SU-DHL-6 (cell line): ENCODE data around the gene EML2.

Experiments used
- EZH2phosphoT487 ChIP-seq: fragments of 200-600 bp; sonication (generic), shearing (Covaris generic); conservative IDR thresholded peaks from 2 replicates; pipeline ENCODE4 v1.6.1; 2018; ENCODE audit warnings: mild to moderate bottlenecking, antibody characterized with exemption, low read length, moderate library complexity, mixed read lengths
- TF ChIP-seq, protein P1 (sequence below): fragments of 200-600 bp; sonication (generic); IDR thresholded peaks from one replicate; pipeline ENCODE4 v1.5.1; 2017; ENCODE audit warnings: antibody characterized with exemption, mild to moderate bottlenecking, low read length, moderate library complexity; ENCODE audit not compliant: insufficient read depth, poor library complexity, severe bottlenecking

DNA sequence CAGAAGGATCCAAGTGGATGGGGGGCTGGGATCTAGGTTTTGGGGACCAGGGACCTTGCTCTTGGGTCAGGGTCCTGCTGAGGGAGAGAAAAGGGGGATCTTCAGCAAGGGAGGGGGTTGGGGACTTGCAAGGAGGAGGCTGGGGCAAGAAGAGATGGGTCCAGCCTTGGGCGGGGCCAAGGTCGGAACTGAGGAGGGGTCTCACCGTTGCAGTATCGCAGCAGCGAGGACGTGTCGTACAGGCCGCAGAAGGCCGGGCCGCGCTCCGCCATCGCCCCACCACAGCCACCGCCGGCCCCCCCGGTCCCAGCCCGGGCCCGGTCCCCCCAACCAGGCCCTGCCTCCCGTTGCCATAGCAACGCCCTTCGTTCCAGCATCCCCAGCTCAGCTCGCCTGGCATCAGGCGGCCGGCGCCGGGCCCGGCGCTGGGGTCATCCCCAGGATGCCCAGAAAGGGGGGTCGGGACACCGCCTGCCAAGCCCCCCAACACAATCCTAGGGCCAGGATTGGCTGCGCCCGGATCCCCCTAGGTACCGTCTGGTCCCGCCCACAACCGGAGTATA lies 6.0 kb upstream of the EML2 start:
- TF ChIP-seq, protein P1, sequence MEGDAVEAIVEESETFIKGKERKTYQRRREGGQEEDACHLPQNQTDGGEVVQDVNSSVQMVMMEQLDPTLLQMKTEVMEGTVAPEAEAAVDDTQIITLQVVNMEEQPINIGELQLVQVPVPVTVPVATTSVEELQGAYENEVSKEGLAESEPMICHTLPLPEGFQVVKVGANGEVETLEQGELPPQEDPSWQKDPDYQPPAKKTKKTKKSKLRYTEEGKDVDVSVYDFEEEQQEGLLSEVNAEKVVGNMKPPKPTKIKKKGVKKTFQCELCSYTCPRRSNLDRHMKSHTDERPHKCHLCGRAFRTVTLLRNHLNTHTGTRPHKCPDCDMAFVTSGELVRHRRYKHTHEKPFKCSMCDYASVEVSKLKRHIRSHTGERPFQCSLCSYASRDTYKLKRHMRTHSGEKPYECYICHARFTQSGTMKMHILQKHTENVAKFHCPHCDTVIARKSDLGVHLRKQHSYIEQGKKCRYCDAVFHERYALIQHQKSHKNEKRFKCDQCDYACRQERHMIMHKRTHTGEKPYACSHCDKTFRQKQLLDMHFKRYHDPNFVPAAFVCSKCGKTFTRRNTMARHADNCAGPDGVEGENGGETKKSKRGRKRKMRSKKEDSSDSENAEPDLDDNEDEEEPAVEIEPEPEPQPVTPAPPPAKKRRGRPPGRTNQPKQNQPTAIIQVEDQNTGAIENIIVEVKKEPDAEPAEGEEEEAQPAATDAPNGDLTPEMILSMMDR: no peak
- no peak for TF ChIP-seq EZH2phosphoT487
